Activated naive CD4-positive, alpha-beta T cell treated with anti-CD3 and anti-CD28 coated beads, Interleukin-2, amount 50 U/mL, for 72 hours (primary cell): ENCODE measurements around the gene UPK1B. TPM values are rescaled to one million over a fixed set of nuclear protein-coding genes. Genes with fewer than 3 reads are reported as not detected.
"Not testable (repeated sequence)": the region's sequence is repeated elsewhere in the genome, so short reads cannot be mapped to it uniquely, and the experiment has no call there.

ENCODE experiments used
- ATAC-seq, 2 donors: fragments of 150-1000 bp; cut with Tn5 transposase; 2 replicates each; pipeline ENCODE4 v1.10.0; 2021; ENCODE audit warnings: mild to moderate bottlenecking in 2 of 2, moderate library complexity in 2 of 2
- DNase-seq, 2 donors: peaks; one replicate each; pipeline ENCODE4 v3.0.0; 2021 to 2022; ENCODE audit warnings: low spot score in 2 of 2
- H3K27ac Mint-ChIP-seq, 2 donors: one replicate each; pipeline ENCODE4 v1.8.0; 2022; ENCODE audit warnings: mild to moderate bottlenecking in 2 of 2, mixed read lengths in 2 of 2
- H3K36me3 Mint-ChIP-seq, 2 donors: one replicate each; pipeline ENCODE4 v1.8.0; 2022; ENCODE audit warnings: mixed read lengths in 2 of 2
- H3K9me3 Mint-ChIP-seq, 2 donors: one replicate each; pipeline ENCODE4 v1.8.0; 2022; ENCODE audit warnings: mixed read lengths in 2 of 2
- total RNA-seq, 2 donors: library from RNA; stranded (reverse); gene quantifications; one replicate each; pipeline ENCODE4 v1.2.3, GENCODE V29; 2022

The UPK1B gene
- total RNA-seq, 2 donors from 2014 or later: 0.51 TPM; not detected in 1

DNA sequence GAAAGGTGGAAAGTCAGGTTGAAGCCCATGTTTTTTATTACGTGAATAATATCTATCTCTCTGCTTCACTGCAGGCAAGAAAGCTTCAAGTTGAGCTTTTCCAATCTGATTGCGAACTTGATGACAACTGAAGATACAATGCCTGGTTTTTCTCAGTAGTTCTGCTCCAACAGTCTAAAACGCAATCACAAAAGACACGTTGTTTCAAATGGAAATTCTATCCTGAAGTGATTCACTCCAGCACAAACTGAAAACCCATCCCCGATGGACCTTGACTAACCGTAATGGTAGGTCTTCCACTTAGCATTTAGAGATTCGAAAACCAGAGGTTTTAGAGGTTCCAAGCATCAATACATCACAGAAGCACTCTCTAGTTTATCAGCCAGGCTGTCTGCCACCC is 56.7 kb downstream of the UPK1B start:
- H3K9me3 Mint-ChIP-seq: no peaks in the 10 kb centered on the region
- H3K27ac Mint-ChIP-seq: no peak overlapping the region
- ATAC-seq (no peak), DNase-seq (no peak)
- H3K36me3 Mint-ChIP-seq: peaks cover 28 to 59% of the 10 kb centered on the region in 2 donors

DNA sequence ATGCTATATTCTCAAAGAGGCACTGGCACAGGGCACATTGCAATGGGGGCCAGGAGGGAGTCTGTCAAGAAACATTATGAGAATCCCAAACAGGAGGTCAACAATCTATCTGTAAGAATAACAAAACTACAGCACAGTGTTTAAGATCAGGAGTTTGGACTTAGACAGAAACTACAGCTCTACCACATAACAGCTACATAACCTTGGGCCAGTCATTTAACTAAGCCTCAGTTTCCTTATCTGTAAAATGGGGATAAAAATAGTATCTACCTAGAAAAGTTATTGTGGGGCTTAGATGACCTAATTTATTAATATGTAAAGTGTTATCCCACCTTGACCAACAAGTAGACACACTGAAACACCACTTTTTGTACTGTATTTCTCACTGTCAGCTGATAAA is 57.3 kb downstream of the UPK1B start:
- H3K36me3 Mint-ChIP-seq: peaks cover 28 to 60% of the 10 kb centered on the region in 2 donors
- ATAC-seq: peak in 1 of 2 donors; percentile 34
- no peak for DNase-seq

DNA sequence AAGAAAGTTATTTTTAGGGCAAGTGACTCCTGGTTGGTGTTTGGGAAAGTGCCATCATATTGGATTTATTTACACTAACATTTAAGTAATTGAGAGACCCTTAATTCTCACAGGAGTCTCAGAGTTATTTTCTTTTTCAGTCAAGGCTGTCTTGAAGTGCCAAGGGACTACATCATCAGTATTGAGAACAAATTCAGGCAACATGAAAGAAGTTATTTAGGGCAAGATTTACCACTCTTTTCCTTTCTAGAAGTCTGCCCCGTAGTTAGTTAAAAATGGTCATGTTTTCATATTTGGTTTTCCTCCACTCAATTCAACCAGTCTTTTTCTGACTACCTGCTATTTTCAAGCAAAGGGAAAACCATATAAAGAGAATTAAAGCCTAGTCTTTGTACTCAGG is 61.2 kb downstream of the UPK1B start:
- Mint-ChIP-seq H3K36me3 (peaks cover 14 to 40% of the 10 kb centered on the region in 2 donors), H3K27ac (peak overlapping the region; percentile 68 to 70), H3K9me3 (no peaks in the 10 kb centered on the region)
- ATAC-seq: peak in 1 of 2 donors; percentile 56
- DNase-seq: no peak

More for the DNA sequence above, 57.3 kb downstream of the UPK1B start:
- no peaks in the 10 kb centered on the region for H3K9me3 Mint-ChIP-seq
- no peak overlapping the region for H3K27ac Mint-ChIP-seq

DNA sequence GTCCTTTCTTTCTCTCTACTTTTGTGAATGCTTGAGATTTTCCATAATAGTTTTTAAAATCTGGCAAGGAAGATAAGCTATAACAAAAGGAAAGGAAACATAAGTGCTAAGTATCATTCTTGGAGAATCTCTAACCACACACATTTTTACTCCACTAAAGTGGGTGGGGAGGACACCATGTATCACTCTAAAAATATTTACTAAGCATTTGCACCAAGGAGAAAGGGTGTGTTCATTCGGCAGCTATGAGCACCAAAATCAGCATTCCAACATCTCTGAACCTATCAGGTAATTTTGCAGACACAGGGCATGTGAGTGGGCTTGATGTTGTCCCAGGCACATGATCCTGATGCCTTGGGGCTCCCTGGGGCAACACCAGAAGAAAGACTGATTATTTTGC is 61.8 kb downstream of the UPK1B start:
- Mint-ChIP-seq H3K9me3 (no peaks in the 10 kb centered on the region), H3K27ac (peak overlapping the region in 1 of 2 donors; percentile 68), H3K36me3 (peaks cover 9 to 40% of the 10 kb centered on the region in 2 donors)
- no peak for DNase-seq
- ATAC-seq: peak in 1 of 2 donors; percentile 21

GRCh38 chr3:119236756-119237155 is 63.4 kb downstream of the UPK1B start:
- peak overlapping the region in 1 of 2 donors; percentile 71 for H3K27ac Mint-ChIP-seq
- no peaks in the 10 kb centered on the region for H3K9me3 Mint-ChIP-seq
- ATAC-seq (no peak), DNase-seq (no peak)
- H3K36me3 Mint-ChIP-seq: peaks cover 6 to 31% of the 10 kb centered on the region in 2 donors

GRCh38 chr3:119237299-119237698 is 63.9 kb downstream of the UPK1B start:
- peaks cover 6 to 31% of the 10 kb centered on the region in 2 donors for H3K36me3 Mint-ChIP-seq
- H3K27ac Mint-ChIP-seq: peak overlapping the region in 1 of 2 donors; percentile 71
- DNase-seq (no peak), ATAC-seq (no peak)
- H3K9me3 Mint-ChIP-seq: no peaks in the 10 kb centered on the region

- no peaks in the 10 kb centered on the region for H3K9me3 Mint-ChIP-seq
- H3K36me3 Mint-ChIP-seq: peaks cover 6 to 31% of the 10 kb centered on the region in 2 donors
- peak overlapping the region; percentile 89 to 90 for H3K27ac Mint-ChIP-seq
- DNase-seq (no peak), ATAC-seq (no peak)
Observed at GRCh38 chr3:119238363-119238762, 65.0 kb downstream of the UPK1B start.

DNA sequence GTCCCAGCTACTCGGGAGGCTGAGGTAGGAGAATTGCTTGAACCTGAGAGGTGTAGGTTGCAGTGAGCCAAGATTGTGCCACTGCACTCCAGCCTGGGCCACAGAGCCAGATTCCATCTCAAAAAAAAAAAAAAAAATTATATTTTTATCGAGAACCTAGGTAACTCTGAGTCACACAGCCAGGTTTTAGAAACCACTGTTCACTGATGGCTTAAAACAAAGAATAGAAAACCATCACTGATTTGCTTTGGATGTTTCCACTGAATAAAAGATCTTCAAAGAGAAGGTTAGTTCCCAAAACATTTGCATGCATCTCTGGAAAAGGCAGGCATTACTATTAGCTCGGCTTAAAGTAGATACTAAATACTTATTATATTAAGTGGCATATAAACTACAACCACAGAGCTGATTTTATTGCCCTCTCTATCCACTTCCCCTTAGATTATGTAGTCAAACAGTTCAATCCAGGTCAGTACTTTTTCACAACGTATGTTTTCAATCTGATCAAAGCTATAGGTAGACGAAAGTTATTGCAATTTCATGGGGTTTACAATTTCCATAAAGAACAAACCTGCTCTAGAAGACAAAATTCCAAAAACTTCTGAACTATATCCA is 65.9 kb downstream of the UPK1B start:
- ATAC-seq (peak; percentile 15 to 29), DNase-seq (no peak)
- Mint-ChIP-seq H3K27ac (peak overlapping the region; percentile 90 to 97), H3K9me3 (no peaks in the 10 kb centered on the region), H3K36me3 (peaks cover 6 to 30% of the 10 kb centered on the region in 2 donors)

GRCh38 chr3:119240101-119240590 is 66.7 kb downstream of the UPK1B start:
- no peak for DNase-seq
- peak; percentile 12 to 18 for ATAC-seq
- H3K27ac Mint-ChIP-seq: peak overlapping the region; percentile 90 to 97
- peaks cover 6 to 23% of the 10 kb centered on the region in 2 donors for H3K36me3 Mint-ChIP-seq
- H3K9me3 Mint-ChIP-seq: no peaks in the 10 kb centered on the region

GRCh38 chr3:119240591-119241434 is 67.4 kb downstream of the UPK1B start, which contains the start of gene B4GALT4:
B4GALT4 (minus strand) TSS chr3:119240878; CDS start chr3:119230099, 10,779 bp downstream.
- peak; percentile 78 to 86 for DNase-seq
- peak; percentile 79 to 84 for ATAC-seq
- H3K36me3 Mint-ChIP-seq: peaks cover 6 to 22% of the 10 kb centered on the region in 2 donors
- peak within 1 kb of the TSS; percentile 90 to 97 for H3K27ac Mint-ChIP-seq
- no peaks in the 10 kb centered on the region for H3K9me3 Mint-ChIP-seq

GRCh38 chr3:119242387-119243057 is 69.1 kb downstream of the UPK1B start:
- H3K27ac Mint-ChIP-seq, DNase-seq, ATAC-seq: not testable (repeated sequence)

DNA sequence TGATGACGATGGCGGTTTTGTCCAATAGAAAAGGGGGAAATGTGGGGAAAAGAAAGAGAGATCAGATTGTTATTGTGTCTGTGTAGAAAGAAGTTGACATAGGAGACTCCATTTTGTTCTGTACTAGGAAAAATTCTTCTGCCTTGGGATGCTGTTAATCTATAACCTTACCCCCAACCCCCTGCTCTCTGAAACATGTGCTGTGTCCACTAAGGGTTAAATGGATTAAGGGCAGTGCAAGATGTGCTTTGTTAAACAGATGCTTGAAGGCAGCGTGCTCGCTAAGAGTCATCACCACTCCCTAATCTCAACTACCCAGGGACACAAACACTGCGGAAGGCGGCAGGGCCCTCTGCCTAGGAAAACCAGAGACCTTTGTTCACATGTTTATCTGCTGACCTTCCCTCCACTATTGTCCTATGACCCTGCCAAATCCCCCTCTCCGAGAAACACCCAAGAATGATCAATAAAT is 69.7 kb downstream of the UPK1B start:
- ATAC-seq, DNase-seq, H3K27ac Mint-ChIP-seq: not testable (repeated sequence)
- Mint-ChIP-seq H3K9me3 (peaks cover 8 to 10% of the 10 kb centered on the region in 2 donors), H3K36me3 (peaks cover 6 to 24% of the 10 kb centered on the region in 2 donors)

More at GRCh38 chr3:119242387-119243057, 69.1 kb downstream of the UPK1B start:
- H3K36me3 Mint-ChIP-seq: peaks cover 6 to 20% of the 10 kb centered on the region in 2 donors
- H3K9me3 Mint-ChIP-seq: not testable (repeated sequence)

DNA sequence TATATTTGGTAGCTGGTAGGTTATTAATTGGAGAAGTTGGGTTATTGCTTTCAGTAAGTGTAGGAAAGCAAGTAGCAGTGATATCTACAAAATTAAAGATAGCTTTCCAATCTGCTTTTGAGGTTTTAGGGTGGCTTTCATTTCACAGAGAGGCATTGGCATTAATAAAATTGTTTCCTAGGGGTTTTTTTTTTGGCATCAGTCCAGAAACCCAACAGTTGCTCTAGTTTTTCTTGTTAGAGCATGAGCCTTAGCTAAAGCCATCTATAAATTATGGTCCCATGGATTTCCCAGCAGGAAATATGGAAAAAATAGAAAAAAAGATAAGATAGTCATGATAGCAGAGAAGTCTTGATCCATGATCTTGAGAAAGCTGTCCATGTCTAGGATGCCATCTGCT is 70.3 kb downstream of the UPK1B start:
- ATAC-seq (no peak), DNase-seq (no peak)
- Mint-ChIP-seq H3K36me3 (peaks cover 9 to 24% of the 10 kb centered on the region in 2 donors), H3K9me3 (peaks cover 10 to 13% of the 10 kb centered on the region in 2 donors), H3K27ac (no peak overlapping the region)

GRCh38 chr3:119245778-119246177 is 72.4 kb downstream of the UPK1B start:
- no peak for DNase-seq
- peaks cover 15 to 21% of the 10 kb centered on the region in 2 donors for H3K9me3 Mint-ChIP-seq
- no peak for ATAC-seq
- H3K27ac Mint-ChIP-seq: no peak overlapping the region
- H3K36me3 Mint-ChIP-seq: peaks cover 16 to 20% of the 10 kb centered on the region in 2 donors
